Medulla oblongata (tissue), 1 donor: ENCODE measurements around the gene BLMH.
"Not testable (repeated sequence)": the region's sequence is repeated elsewhere in the genome, so short reads cannot be mapped to it uniquely, and the experiment has no call there.

Experiments
- DNase-seq: peaks from one replicate; pipeline ENCODE4 v3.0.0-alpha.2; 2015; ENCODE audit errors: extremely low spot score

The BLMH gene

GRCh38 chr17:30248786-30249185, 43.0 kb downstream of the BLMH start:
- no peak for DNase-seq

GRCh38 chr17:30246460-30246859, 45.3 kb downstream of the BLMH start:
- DNase-seq: no peak

- no peak for DNase-seq
Measured at GRCh38 chr17:30244853-30245385, 46.8 kb downstream of the BLMH start.

DNA sequence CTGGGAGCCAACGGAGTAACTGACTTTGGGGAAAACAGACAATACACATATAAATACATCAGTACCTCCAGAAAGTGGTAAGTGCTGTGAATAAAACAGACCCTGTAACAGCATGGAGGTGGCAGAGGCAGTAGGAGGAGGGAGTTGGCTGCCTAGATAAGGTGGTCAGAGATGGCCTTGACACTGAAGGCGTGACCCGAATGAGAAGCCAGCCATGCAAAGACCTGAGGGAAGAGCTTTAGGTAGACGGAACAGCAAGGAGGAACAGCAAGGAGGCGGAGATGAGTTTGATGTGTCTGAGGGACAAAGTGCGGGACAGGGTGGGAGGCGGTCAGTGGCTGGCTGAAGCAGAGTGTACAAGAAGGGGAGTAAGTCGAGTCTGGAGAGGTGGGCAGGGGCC, 48.2 kb downstream of the BLMH start:
- DNase-seq: no peak

- DNase-seq: no peak
Measured at GRCh38 chr17:30243002-30243401, 48.7 kb downstream of the BLMH start.

DNA sequence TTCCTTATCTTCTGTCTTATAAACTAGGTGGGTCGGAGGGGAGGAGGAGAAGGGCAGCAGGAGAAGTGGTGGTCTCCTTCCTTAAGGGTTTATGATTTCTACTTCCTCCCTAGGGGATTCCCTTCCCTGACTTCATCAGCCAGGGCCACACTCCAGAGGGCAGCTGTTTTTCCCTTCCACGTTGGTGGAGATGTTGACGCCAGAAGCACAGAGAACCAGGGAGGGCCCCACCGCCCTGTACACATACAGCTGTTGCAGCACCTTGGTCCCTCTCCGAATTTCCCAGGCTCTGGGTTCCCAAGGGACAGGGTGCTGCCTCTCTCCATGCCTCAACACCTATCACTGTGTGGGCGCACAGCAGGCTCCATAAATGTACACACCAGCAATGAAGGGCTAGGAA, 50.7 kb downstream of the BLMH start:
- DNase-seq: no peak

DNA sequence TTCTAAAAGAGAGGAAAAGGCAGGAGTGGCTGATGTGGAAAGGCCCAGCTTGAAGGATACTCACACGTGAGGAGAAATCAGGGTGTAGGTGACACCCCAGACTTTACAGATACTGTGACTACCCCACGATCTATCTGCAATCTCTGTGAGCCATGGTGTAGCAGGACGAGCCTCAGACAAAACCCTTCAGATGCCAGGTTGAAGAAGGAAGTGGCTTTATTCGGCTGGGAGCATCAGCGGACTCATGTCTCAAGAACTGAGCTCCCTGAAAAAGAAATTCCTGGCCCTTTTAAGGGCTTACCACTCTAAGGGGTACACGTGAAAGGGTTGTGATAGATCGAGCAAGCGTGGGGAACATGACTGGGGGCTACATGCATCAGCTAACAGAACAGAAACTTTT, 51.6 kb downstream of the BLMH start:
- no peak for DNase-seq

GRCh38 chr17:30239089-30239462, 52.7 kb downstream of the BLMH start:
- DNase-seq: no peak

GRCh38 chr17:30238387-30239088, 53.2 kb downstream of the BLMH start:
- DNase-seq: no peak

DNA sequence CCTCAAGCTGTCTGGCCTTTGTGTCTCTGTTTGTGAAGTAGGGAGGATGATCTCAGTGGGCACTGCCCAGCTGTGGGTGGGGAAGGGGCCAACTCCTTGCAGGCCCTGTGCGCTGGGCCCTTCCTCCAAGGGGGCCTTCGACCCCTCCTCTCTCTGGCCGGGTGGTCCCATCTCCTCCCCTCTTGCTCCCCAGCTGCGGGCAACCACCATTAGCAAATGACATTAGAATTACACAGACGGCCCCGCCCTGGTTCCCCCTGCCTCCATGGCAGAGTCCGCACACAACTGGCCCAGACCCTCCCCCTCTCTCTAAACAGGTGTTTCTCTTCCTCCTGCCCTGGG, 53.8 kb downstream of the BLMH start:
- DNase-seq: no peak

DNA sequence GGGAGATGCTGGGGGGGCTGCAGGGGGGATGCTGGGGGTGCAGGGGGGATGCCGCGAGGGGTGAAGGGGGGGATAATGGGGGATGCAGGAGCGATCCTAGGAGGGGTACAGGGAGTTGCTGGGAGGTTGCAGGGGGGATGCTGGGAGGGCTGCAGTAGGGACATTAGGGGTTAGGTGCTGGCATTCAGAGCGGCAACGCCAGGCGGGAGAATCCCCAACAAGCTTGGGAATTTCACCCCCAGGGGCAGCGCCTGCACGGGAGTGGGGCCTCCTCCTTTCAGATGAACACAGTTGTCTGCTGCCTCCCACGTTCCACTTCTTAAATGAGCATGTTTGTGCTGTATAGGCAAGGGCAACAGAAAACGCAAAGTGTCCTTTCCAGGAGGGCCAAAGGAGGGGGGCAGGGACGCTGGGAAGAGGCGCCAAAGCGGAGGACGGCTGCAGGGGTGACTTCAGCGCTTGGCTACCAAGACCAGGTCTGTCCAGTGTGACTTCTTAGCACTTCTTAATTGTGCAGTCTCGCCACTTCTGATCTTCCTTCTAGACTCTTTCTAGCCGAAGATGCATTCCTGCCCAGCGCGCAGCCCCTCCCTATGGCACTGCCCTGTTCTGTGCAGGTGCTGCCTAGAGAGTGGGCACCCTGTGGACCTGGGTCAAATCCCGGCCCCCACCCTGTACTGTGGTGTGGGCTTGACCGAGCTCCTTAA, 54.3 kb downstream of the BLMH start:
- no peak for DNase-seq

DNA sequence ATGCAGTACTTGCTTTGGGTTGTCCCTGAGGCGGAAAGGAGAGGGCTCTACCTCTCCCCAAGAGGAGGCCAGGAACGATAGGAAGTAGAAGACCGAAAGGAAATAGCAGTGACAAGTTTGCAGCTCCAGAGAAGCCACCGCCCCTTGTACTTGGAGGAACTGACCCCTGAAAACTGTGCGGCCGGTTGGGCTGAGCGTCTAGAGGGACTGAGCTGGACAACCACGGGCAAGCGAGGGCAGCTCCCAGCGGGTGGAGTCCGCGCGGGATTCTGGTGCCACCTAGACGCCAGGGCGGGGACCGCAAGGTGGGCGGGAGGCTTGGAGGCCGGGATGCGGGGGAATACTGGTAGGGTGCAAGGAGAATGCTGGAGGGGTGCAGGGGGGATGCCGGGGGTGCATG, 55.0 kb downstream of the BLMH start:
- peak; percentile 20 for DNase-seq

DNA sequence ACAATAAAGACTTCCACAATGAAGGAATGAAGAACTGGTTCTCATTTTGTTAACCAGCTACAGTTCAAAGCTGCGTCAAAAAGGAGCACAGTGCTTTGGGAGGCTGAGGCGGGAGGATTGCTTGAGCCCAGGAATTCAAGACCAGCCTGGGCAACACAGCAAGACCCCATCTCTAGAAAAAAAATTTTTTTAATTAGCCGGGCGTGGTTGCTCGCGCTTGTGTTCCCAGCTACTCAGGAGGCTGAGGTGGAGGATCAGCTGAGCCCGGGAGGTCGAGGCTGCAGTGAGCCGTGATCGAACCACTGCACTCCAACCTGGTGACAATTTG, 55.5 kb downstream of the BLMH start:
- DNase-seq: no peak

GRCh38 chr17:30235386-30236296, 56.1 kb downstream of the BLMH start, which contains the start of gene SLC6A4:
Gene SLC6A4 (minus strand): TSS chr17:30235697. CDS start chr17:30221958, 13,739 bp downstream.
- DNase-seq: no peak

- DNase-seq: no peak
Measured at GRCh38 chr17:30234964-30235363, 56.8 kb downstream of the BLMH start.

- no peak for DNase-seq
Measured at GRCh38 chr17:30234296-30234695, 57.4 kb downstream of the BLMH start.

DNA sequence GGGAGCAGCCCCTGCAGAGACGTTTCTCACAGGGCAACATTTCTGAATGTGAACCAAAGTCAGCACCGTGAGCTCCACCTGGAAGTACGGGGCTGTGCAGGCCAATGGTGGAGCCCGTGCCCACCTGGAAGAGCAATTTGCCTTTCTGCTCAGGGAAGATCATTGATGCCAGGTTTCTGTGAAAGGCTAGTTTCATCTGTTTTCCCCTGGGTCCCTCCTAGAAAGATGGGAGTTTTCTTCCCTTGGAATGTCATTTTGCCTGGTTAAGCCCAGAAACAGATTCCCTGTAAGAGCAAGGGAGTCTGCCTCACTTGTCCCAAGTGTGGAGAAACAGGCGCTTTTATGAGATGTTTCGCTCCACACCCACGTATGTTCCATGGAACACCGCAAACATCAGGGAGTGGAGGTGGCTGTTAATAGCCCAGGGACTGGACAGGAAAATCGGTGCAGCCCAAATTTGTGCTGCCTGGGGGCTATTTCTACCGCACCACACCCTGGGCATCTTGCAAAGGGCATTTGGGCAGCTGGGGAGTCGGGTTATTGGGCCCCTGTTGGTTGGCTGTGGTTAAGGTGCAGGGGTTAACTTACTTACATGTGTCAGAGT, 58.8 kb downstream of the BLMH start:
- DNase-seq: no peak

DNA sequence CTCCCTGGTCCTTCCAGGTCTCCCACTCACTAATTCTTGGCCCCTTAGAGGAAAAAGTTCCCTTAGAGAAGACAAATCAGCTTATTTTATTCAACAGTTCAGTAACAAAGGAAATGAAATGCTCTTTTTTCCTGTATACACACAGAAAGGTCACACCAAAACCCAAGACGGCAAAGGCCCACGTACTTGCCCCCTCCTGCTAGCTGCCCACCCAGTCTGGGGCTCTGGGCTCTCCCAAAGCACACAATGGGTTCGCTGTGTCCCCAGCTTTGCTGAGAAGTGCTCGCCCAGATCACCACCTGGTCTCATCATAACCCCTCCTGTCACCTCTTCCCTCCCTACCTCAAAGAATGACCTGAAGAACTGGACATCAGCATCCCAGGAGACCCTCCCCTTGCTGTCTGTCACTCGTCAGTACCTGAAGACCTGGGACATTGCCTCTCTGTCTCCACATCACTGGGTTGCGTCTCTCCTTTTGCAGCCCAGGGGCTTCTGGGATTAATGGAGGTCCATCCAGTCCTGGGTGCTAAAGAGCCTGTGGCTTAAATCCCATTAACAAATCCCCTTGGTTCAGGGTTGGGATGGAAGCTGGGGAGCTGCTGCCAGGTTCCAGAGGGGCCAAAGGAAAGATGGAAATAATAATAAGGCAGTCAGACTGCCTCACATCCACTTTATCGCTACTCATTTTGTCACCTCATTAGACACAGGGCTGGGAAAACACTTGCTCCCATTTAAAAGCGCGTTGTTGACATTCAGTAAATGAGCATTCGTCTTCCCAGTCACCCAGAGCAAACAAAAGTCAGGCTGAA, 59.5 kb downstream of the BLMH start:
- DNase-seq: no peak

- DNase-seq: no peak
Measured at GRCh38 chr17:30230596-30231125, 61.1 kb downstream of the BLMH start.

DNA sequence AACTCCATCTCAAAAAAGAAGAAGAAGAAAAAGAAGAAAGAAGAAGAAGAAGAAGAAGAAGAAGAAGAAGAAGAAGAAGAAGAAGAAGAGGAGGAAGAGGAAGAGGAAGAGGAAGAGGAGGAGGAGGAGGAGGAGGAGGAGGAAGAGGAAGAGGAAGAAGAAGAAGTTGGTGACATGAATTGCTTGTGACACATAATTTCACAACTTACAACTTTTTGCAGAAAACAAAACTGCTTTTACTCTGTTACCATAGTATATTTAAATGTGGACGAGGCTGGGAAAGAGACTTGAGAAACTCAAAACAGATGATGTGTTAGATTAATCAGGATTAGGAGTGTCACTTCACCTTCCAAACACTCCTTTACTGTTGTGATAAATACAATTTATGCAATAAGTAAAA, 61.7 kb downstream of the BLMH start:
- DNase-seq: not testable (repeated sequence)

DNA sequence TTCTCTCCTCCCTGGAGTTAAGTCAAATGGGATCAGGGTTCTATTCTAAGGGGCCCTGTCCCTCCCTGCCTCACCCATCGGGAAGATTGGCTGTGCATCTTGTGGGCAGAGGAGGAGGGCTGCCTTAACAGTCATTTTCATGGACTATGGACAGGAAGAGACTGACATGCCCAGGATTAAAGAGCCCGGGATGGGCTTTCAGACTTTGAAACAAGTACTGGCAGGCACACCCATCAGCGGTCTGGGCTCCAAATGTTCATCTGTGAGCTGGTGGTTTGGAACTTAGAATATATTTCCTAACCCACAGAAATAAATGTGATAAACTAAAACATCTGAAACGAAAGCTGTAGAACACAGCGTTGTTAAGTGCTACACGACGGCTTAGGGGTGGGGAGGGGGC, 62.7 kb downstream of the BLMH start:
- no peak for DNase-seq
